Activated CD8-positive, alpha-beta T cell treated with anti-CD3 and anti-CD28 coated beads for 36 hours (primary cell): ENCODE data around the gene SDC1. TPM values are rescaled to one million over a fixed set of nuclear protein-coding genes. Genes with fewer than 3 reads are reported as not detected.

ENCODE experiments used
- ATAC-seq: fragments of 200-7000 bp; cut with Tn5 transposase; one replicate; pipeline ENCODE4 v1.10.0; 2021; ENCODE audit warnings: mild to moderate bottlenecking, moderate library complexity
- CTCF ChIA-PET: fragments of 350-600 bp; sonication (Branson Sonifier 250); formaldehyde crosslinking; loops from one replicate; lab custom pipeline; 2021; ENCODE audit warnings: antibody characterized with exemption; lab: Charles Lee
- POLR2A ChIA-PET: fragments of 350-600 bp; sonication (Branson Sonifier 250); formaldehyde crosslinking; loops from one replicate; lab custom pipeline; 2021; ENCODE audit warnings: antibody characterized with exemption; lab: Charles Lee
- DNase-seq: peaks from one replicate; pipeline ENCODE4 v3.0.0-alpha.2; 2020
- H3K27ac Mint-ChIP-seq: one replicate; pipeline ENCODE4 v1.8.0; 2021; ENCODE audit warnings: mild to moderate bottlenecking, mixed read lengths
- H3K27me3 Mint-ChIP-seq: one replicate; pipeline ENCODE4 v1.8.0; 2021; ENCODE audit warnings: mixed read lengths
- H3K36me3 Mint-ChIP-seq: one replicate; pipeline ENCODE4 v1.8.0; 2021; ENCODE audit warnings: low read depth, mixed read lengths
- H3K4me1 Mint-ChIP-seq: one replicate; pipeline ENCODE4 v1.8.0; 2021; ENCODE audit warnings: low read depth, mixed read lengths
- H3K4me3 Mint-ChIP-seq: one replicate; pipeline ENCODE4 v1.8.0; 2021; ENCODE audit warnings: mild to moderate bottlenecking, moderate library complexity, mixed read lengths
- H3K9me3 Mint-ChIP-seq: one replicate; pipeline ENCODE4 v1.8.0; 2021; ENCODE audit warnings: mixed read lengths
- CTCF ChIP-seq: fragments of 200-600 bp; IDR thresholded peaks from one replicate; pipeline ENCODE4 v1.8.0; 2022; ENCODE audit warnings: antibody characterized with exemption, mild to moderate bottlenecking
- intact Hi-C: fragments of 100-400 bp; cut with micrococcal nuclease; formaldehyde crosslinking; loops from one replicate; pipeline ENCODE4 v1.10.0; 2022
- total RNA-seq, 2 experiments: library from RNA; stranded (reverse); gene quantifications; one replicate each; pipeline ENCODE4 v1.2.3, GENCODE V29; 2021

SDC1 gene
- total RNA-seq, 2 experiments from 2014 or later, result 0.11 to 0.14 TPM

GRCh38 chr2:20168048-20168726, 56.7 kb downstream of the SDC1 start:
- Mint-ChIP-seq H3K27ac (no peak overlapping the region), H3K27me3 (no peaks in the 10 kb centered on the region), H3K4me1 (no peaks in the 10 kb centered on the region), H3K9me3 (no peaks in the 10 kb centered on the region), H3K4me3 (no peak overlapping the region), H3K36me3 (no peaks in the 10 kb centered on the region)
- intact Hi-C loops, result no loop called here
- no peak for ATAC-seq
- CTCF ChIA-PET, result no interaction called here
- TF ChIP-seq CTCF, result no peak
- POLR2A ChIA-PET, result no interaction called here
- no peak for DNase-seq

- no peaks in the 10 kb centered on the region for H3K9me3 Mint-ChIP-seq
- TF ChIP-seq CTCF, result no peak
- ChIA-PET CTCF (no interaction called here), POLR2A (no interaction called here)
- no peaks in the 10 kb centered on the region for H3K27me3 Mint-ChIP-seq
- intact Hi-C loops, result no loop called here
- H3K4me3 Mint-ChIP-seq, result no peak overlapping the region
- H3K27ac Mint-ChIP-seq, result no peak overlapping the region
- ATAC-seq (no peak), DNase-seq (no peak)
- H3K4me1 Mint-ChIP-seq, result no peaks in the 10 kb centered on the region
- H3K36me3 Mint-ChIP-seq, result no peaks in the 10 kb centered on the region
Measured at GRCh38 chr2:20167356-20167755, 57.6 kb downstream of the SDC1 start.

- no peak for TF ChIP-seq CTCF
- no peaks in the 10 kb centered on the region for H3K4me1 Mint-ChIP-seq
- no peak overlapping the region for H3K27ac Mint-ChIP-seq
- ChIA-PET POLR2A (no interaction called here), CTCF (no interaction called here)
- no peaks in the 10 kb centered on the region for H3K27me3 Mint-ChIP-seq
- ATAC-seq (peak; percentile 64), DNase-seq (peak; percentile 53)
- intact Hi-C loops, result no loop called here
- H3K4me3 Mint-ChIP-seq, result no peak overlapping the region
- H3K9me3 Mint-ChIP-seq, result no peaks in the 10 kb centered on the region
- H3K36me3 Mint-ChIP-seq, result no peaks in the 10 kb centered on the region
Measured at GRCh38 chr2:20165677-20166509, 59.0 kb downstream of the SDC1 start.

- ATAC-seq, result no peak
- intact Hi-C loops, result no loop called here
- POLR2A ChIA-PET, result no interaction called here
- no peaks in the 10 kb centered on the region for H3K9me3 Mint-ChIP-seq
- H3K27ac Mint-ChIP-seq, result no peak overlapping the region
- peaks cover 3% of the 10 kb centered on the region for H3K27me3 Mint-ChIP-seq
- CTCF ChIA-PET, result no interaction called here
- no peaks in the 10 kb centered on the region for H3K36me3 Mint-ChIP-seq
- no peaks in the 10 kb centered on the region for H3K4me1 Mint-ChIP-seq
- H3K4me3 Mint-ChIP-seq, result no peak overlapping the region
- TF ChIP-seq CTCF, result no peak
- DNase-seq, result no peak
Measured at GRCh38 chr2:20164734-20165478, 60.0 kb downstream of the SDC1 start.
